ENCODE data around the gene ANXA1. TPM values are rescaled to one million over a fixed set of nuclear protein-coding genes. Genes with fewer than 3 reads are reported as not detected.

ANXA1 gene
- total and polyA plus RNA-seq, 2 of the 13 experiments (the other 11 are each of a cell fraction or from before 2014, with no cell fraction given): 0.15 to 0.20 TPM

GRCh38 chr9:73215249-73215648, 63.6 kb downstream of the ANXA1 start:
- Histone ChIP-seq H3K36me3 (replicated peaks in 1 of 2; ENCODE audit: control insufficient read depth in 1 of 2, insufficient read depth in 2 of 2, low read length in 2 of 2) (no peaks in the 10 kb centered on the region), H3K9ac (ENCODE audit: insufficient read depth, low read depth, low read length) (no peak overlapping the region), H3K9me3 (ENCODE audit: low read length) (no peaks in the 10 kb centered on the region), H2AFZ (ENCODE audit: low read length) (no peak overlapping the region), H3K27ac (ENCODE audit: extremely low read length, insufficient read depth, low read length) (no peak overlapping the region), H3K4me3 (replicated peaks in 1 of 3; ENCODE audit: insufficient read depth in 1 of 3, low read depth in 2 of 3, low read length in 3 of 3) (no peak overlapping the region), H3K4me1 (ENCODE audit: insufficient read depth, low read length) (no peaks in the 10 kb centered on the region), H3K27me3 (ENCODE audit: control insufficient read depth in 1 of 2, insufficient read depth in 2 of 2, low read length in 2 of 2) (no peaks in the 10 kb centered on the region), H3K4me2 (ENCODE audit: low read depth, low read length) (no peak overlapping the region), H3K79me2 (ENCODE audit: insufficient read depth, low read length) (no peaks in the 10 kb centered on the region), H4K20me1 (ENCODE audit: insufficient read depth, low read length) (no peaks in the 10 kb centered on the region)
- ChIA-PET POLR2A (no interaction called here), CTCF (ENCODE audit: low intra/inter-chr PET ratio, low total read pairs) (no interaction called here)
- DNase-seq (ENCODE audit: low spot score): no peak
- BruUV-seq (replicated peaks): no TSS peak
- intact Hi-C loops (cut with micrococcal nuclease; ENCODE audit: unreplicated experiment) (no loop called here), in situ Hi-C loops (cut with HindIII; ENCODE audit: extremely low pct_ligation_motif_present, low pct_unique_long_range_greater_than_20kb) (no loop called here)
- no peak for FAIRE-seq
- no peak for ATAC-seq
- TF ChIP-seq ZNF274 (CRISPR knock-in tag; IDR thresholded peaks at IDR 0.05) (no peak), MXD3 (CRISPR knock-in tag; IDR thresholded peaks at IDR 0.05) (no peak), FOXA3 (CRISPR knock-in tag; IDR thresholded peaks at IDR 0.05) (no peak), ZNF674 (CRISPR knock-in tag; IDR thresholded peaks at IDR 0.05; ENCODE audit: low read depth) (no peak), ZNF142 (CRISPR knock-in tag; IDR thresholded peaks at IDR 0.05) (no peak), ZHX2 (IDR thresholded peaks at IDR 0.05; ENCODE audit: low read depth) (no peak), ZHX2 (CRISPR knock-in tag; IDR thresholded peaks at IDR 0.05; ENCODE audit: borderline replicate concordance) (no peak), TEAD3 (CRISPR knock-in tag; optimal IDR thresholded peaks at IDR 0.05; ENCODE audit: borderline replicate concordance) (no peak), FOXK2 (IDR thresholded peaks at IDR 0.05) (no peak), ZNF225 (CRISPR knock-in tag; IDR thresholded peaks at IDR 0.05) (no peak), KDM2A (CRISPR knock-in tag; IDR thresholded peaks at IDR 0.05; ENCODE audit: borderline replicate concordance, low read depth) (no peak), GATAD1 (CRISPR knock-in tag; IDR thresholded peaks at IDR 0.05) (no peak), SMARCE1 (IDR thresholded peaks at IDR 0.05; ENCODE audit: borderline replicate concordance) (no peak)
- WGBS (ENCODE audit: low lambda C conversion rate): 16% methylated on average over 3 of the region's 3 CpGs
